Fibroblast of lung (primary cell): ENCODE measurements around the gene CCM2L. TPM values are rescaled to one million over a fixed set of nuclear protein-coding genes. Genes with fewer than 3 reads are reported as not detected.

Experiments
- DNase-seq, 2 donors: peaks; one replicate each; pipeline versions ENCODE4 v3.0.0 to v3.0.0-alpha.2; 2010; ENCODE audit warnings: low read depth in 2 of 2
- H2AFZ ChIP-seq: 2 replicates; pipeline ENCODE4 v1.5.1; 2012; ENCODE audit warnings: low read length, control low read depth, inconsistent platforms
- H3K27ac ChIP-seq: 2 replicates; pipeline ENCODE4 v1.5.1; 2011; ENCODE audit warnings: low read length, control low read depth; ENCODE audit not compliant: insufficient read depth
- H3K27me3 ChIP-seq: 2 replicates; pipeline ENCODE4 v1.5.1; 2011; ENCODE audit warnings: mild to moderate bottlenecking, low read length; ENCODE audit not compliant: control insufficient read depth, insufficient read depth
- H3K36me3 ChIP-seq: 2 replicates; pipeline ENCODE4 v1.5.1; 2011; ENCODE audit warnings: low read length; ENCODE audit not compliant: control insufficient read depth, insufficient read depth
- H3K4me1 ChIP-seq: 2 replicates; pipeline ENCODE4 v1.5.1; 2011; ENCODE audit warnings: low read length; ENCODE audit not compliant: control insufficient read depth, insufficient read depth; ENCODE audit errors: extremely low read depth
- H3K4me2 ChIP-seq: 2 replicates; pipeline ENCODE4 v1.5.1; 2011; ENCODE audit warnings: low read length, control low read depth; ENCODE audit not compliant: insufficient read depth; ENCODE audit errors: extremely low read depth
- H3K4me3 ChIP-seq, 4 experiments: fragments of 200-600 bp in 1 of 4; sonication (generic) in 1 of 4; replicated peaks in 1 of 4; 2 replicates each; pipeline ENCODE4 v1.5.1; 2011 to 2016; ENCODE audit warnings: low read length in 4 of 4, low read depth in 3 of 4, mild to moderate bottlenecking in 3 of 4, control low read depth in 2 of 4, inconsistent platforms in 1 of 4, mixed read lengths in 1 of 4; ENCODE audit not compliant: insufficient read depth in 1 of 4; ENCODE audit errors: control extremely low read depth in 1 of 4
- H3K79me2 ChIP-seq: 2 replicates; pipeline ENCODE4 v1.5.1; 2012; ENCODE audit warnings: mild to moderate bottlenecking, low read length, inconsistent platforms; ENCODE audit not compliant: control insufficient read depth, insufficient read depth
- H3K9ac ChIP-seq: 2 replicates; pipeline ENCODE4 v1.5.1; 2011; ENCODE audit warnings: mild to moderate bottlenecking, low read length, control low read depth; ENCODE audit not compliant: insufficient read depth
- H3K9me3 ChIP-seq: 2 replicates; pipeline ENCODE4 v1.5.1; 2012; ENCODE audit warnings: low read depth, low read length; ENCODE audit not compliant: control insufficient read depth, insufficient read depth
- H4K20me1 ChIP-seq: 2 replicates; pipeline ENCODE4 v1.5.1; 2011; ENCODE audit warnings: low read length; ENCODE audit not compliant: control insufficient read depth, insufficient read depth; ENCODE audit errors: extremely low read depth
- EZH2 ChIP-seq: IDR thresholded peaks from 2 replicates; pipeline ENCODE4 v1.5.1; 2012; ENCODE audit warnings: low read length, control low read depth, mild to moderate bottlenecking; ENCODE audit errors: missing control alignments
- polyA plus RNA-seq, 2 donors: library from polyadenylated mRNA; depleted of rRNA in 1 of 2; stranded (reverse) in 1 of 2; unstranded in 1 of 2; fragments of >200 nt; gene quantifications; 2 replicates each; pipeline ENCODE4 v1.2.1, GENCODE V29; 2011 to 2012; ENCODE audit warnings: missing spikeins in 1 of 2
- total RNA-seq: library from RNA; depleted of rRNA; stranded (reverse); fragments of >200 nt; gene quantifications from 2 replicates; pipeline ENCODE4 v1.2.1, GENCODE V29; 2014
- TF ChIP-seq, protein P1 (sequence below), 2 donors: IDR thresholded peaks in 1 of 2; conservative IDR thresholded peaks in 1 of 2; 1 replicate in 1 of 2; 2 replicates in 1 of 2; pipeline ENCODE4 v1.5.1; 2011 to 2012; ENCODE audit warnings: low read length in 2 of 2, control low read depth in 1 of 2, inconsistent platforms in 1 of 2, low read depth in 1 of 2, mild to moderate bottlenecking in 1 of 2

The CCM2L gene
- total and polyA plus RNA-seq, 2 donors (not counting 1 experiment from before 2014, with no cell fraction given): not detected

DNA sequence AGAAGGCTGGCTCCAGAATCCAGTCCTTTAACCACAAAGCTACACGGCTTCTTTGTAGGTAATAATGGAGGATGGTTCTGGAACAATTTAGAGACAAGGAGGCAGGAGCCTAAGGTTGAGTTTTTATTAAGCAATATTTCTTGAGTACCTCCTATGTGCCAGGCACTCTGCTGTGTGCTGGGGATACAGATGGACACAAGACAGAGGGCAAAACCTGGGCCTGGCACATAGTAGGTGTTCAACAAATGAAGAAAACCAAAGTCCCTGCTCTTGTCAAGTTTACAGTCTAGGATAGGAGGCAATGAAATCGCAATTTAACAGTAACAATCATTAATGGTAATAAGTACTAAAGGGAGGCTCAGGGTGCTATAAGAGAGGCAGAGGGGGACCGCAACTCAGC is 17.4 kb downstream of the CCM2L start:
- TF ChIP-seq, protein P1, sequence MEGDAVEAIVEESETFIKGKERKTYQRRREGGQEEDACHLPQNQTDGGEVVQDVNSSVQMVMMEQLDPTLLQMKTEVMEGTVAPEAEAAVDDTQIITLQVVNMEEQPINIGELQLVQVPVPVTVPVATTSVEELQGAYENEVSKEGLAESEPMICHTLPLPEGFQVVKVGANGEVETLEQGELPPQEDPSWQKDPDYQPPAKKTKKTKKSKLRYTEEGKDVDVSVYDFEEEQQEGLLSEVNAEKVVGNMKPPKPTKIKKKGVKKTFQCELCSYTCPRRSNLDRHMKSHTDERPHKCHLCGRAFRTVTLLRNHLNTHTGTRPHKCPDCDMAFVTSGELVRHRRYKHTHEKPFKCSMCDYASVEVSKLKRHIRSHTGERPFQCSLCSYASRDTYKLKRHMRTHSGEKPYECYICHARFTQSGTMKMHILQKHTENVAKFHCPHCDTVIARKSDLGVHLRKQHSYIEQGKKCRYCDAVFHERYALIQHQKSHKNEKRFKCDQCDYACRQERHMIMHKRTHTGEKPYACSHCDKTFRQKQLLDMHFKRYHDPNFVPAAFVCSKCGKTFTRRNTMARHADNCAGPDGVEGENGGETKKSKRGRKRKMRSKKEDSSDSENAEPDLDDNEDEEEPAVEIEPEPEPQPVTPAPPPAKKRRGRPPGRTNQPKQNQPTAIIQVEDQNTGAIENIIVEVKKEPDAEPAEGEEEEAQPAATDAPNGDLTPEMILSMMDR (conservative IDR thresholded peaks at IDR 0.05 in 1 of 2, IDR thresholded peaks at IDR 0.05 in 1 of 2; ENCODE audit: low read depth in 1 of 2, low read length in 2 of 2): no peak
- no peak for TF ChIP-seq EZH2

DNA sequence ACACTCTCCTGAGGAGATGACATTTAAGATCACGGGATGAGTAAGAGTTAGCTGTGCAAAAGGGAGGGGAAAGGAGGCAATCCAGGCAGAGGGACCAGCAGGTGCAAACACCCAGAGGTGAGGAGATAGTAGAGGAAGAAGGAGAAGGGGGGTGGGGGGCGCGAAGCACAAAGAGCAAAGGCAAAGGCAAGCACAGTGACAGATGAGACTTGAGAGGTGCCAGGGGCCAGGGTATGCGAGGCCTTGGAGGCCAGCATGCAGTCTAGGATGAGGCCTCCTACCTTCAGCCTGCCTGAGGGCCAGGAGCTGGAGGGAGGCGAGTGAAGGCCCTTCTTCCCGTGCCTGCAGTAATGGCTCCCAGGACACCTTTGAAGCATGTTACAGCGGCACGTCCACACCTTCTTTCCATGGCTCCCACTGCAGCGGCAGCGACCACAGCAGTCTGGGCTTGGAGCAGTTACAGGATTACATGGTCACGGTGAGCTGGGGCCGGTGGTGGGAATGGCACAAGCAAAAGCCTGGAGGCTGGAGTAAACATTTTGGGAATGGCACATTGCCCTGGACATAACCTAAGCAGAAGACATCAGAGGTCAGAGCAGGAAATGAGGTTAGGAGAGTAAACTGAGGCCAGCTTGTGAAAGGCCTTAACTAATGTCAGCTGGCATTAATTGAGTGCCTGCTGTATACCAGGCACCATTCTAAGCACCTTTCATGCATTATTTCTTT is 18.6 kb downstream of the CCM2L start:
- Histone ChIP-seq H2AFZ (no peak overlapping the region), H3K79me2 (no peaks in the 10 kb centered on the region), H3K9ac (no peak overlapping the region), H3K4me2 (no peak overlapping the region), H3K4me3 (no peak overlapping the region), H3K36me3 (no peaks in the 10 kb centered on the region), H4K20me1 (no peaks in the 10 kb centered on the region), H3K27ac (no peak overlapping the region), H3K4me1 (no peaks in the 10 kb centered on the region), H3K9me3 (no peaks in the 10 kb centered on the region), H3K27me3 (peaks cover 19% of the 10 kb centered on the region)
- TF ChIP-seq, protein P1 (conservative IDR thresholded peaks at IDR 0.05 in 1 of 2, IDR thresholded peaks at IDR 0.05 in 1 of 2; ENCODE audit: low read depth in 1 of 2, low read length in 2 of 2): no peak
- no peak for TF ChIP-seq EZH2
- DNase-seq: peak in 1 of 2 donors; percentile 13

More for the DNA sequence above, 17.4 kb downstream of the CCM2L start:
- Histone ChIP-seq H3K36me3 (no peaks in the 10 kb centered on the region), H3K27ac (no peak overlapping the region), H3K4me3 (no peak overlapping the region), H2AFZ (no peak overlapping the region), H3K79me2 (no peaks in the 10 kb centered on the region), H4K20me1 (no peaks in the 10 kb centered on the region), H3K9me3 (no peaks in the 10 kb centered on the region), H3K4me1 (no peaks in the 10 kb centered on the region), H3K9ac (no peak overlapping the region), H3K4me2 (no peak overlapping the region), H3K27me3 (peaks cover 12% of the 10 kb centered on the region)
- no peak for DNase-seq

GRCh38 chr20:32029561-32029960 is 19.3 kb downstream of the CCM2L start:
- H3K4me1 ChIP-seq: no peaks in the 10 kb centered on the region
- no peak overlapping the region for H2AFZ ChIP-seq
- no peak for TF ChIP-seq EZH2
- TF ChIP-seq, protein P1 (conservative IDR thresholded peaks at IDR 0.05 in 1 of 2, IDR thresholded peaks at IDR 0.05 in 1 of 2; ENCODE audit: low read depth in 1 of 2, low read length in 2 of 2): no peak
- H3K27me3 ChIP-seq: peaks cover 25% of the 10 kb centered on the region
- H3K4me3 ChIP-seq: no peak overlapping the region
- H4K20me1 ChIP-seq: no peaks in the 10 kb centered on the region
- no peak overlapping the region for H3K27ac ChIP-seq
- no peaks in the 10 kb centered on the region for H3K79me2 ChIP-seq
- H3K4me2 ChIP-seq: no peak overlapping the region
- H3K9me3 ChIP-seq: no peaks in the 10 kb centered on the region
- DNase-seq: no peak
- no peak overlapping the region for H3K9ac ChIP-seq
- H3K36me3 ChIP-seq: no peaks in the 10 kb centered on the region
